Stimulated activated CD4-positive, alpha-beta T cell treated with anti-CD3 and anti-CD28 coated beads, Interleukin-4, amount 100 ng/mL, for 24 hours (primary cell): Measurements from ENCODE around the gene PAQR7.
A peak's percentile ranks its signal among the peaks of the same experiment; 100 is the strongest.

Experiments used
- DNase-seq: peaks from one replicate; pipeline ENCODE4 v3.0.0-alpha.2; 2020

PAQR7 gene

GRCh38 chr1:25871704-25872494, 3.6 kb downstream of the PAQR7 start:
- no peak for DNase-seq

DNA sequence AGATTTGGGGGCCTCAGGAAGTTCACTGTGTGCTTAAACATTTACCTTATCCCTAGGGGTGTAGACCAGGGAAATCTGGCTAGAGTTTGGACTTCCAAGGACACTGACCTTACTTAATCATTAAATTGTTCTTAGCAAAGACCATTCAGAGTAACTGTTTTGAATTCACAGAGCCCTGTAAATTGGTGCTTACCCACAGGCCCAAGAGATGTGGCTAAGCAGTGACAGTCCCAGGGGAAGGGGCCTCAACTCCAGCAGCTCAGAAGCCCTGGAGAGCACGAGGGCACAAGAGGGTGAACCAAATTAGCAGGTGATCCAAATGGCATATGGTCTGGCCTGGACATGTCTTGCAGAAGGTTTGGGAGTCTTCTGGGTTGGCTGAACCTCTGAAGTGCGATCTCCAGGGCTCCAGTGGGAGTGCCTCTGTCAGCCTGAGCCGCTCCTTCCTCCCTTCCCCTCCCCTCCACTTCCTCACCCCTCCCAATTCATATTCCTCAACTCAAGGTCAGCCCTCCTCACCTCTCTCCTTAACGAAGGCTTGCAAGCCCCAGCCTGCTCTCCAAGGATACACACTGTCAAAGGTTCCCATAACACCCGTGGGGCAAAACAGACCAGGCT, 4.3 kb downstream of the PAQR7 start:
- no peak for DNase-seq

DNA sequence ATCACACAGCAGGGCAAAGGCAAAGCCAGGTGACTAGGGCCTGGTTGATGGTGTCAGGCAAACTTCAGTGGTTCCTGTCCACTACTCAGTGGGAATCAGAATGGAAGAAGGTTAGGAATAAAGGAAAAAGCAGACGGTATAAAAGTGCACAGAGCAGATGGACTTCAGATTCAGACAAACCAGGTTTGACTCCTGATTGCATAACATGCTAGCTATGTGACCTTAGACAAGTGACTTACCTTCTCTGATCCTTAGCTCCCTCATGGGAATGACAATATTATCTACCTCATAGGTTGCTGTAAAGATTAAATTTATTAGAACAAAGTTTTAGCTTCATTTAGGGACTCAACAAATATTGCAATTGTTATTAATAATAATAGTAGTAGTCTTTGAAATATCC, 4.9 kb downstream of the PAQR7 start:
- no peak for DNase-seq

GRCh38 chr1:25869909-25870606, 5.5 kb downstream of the PAQR7 start:
- no peak for DNase-seq

DNA sequence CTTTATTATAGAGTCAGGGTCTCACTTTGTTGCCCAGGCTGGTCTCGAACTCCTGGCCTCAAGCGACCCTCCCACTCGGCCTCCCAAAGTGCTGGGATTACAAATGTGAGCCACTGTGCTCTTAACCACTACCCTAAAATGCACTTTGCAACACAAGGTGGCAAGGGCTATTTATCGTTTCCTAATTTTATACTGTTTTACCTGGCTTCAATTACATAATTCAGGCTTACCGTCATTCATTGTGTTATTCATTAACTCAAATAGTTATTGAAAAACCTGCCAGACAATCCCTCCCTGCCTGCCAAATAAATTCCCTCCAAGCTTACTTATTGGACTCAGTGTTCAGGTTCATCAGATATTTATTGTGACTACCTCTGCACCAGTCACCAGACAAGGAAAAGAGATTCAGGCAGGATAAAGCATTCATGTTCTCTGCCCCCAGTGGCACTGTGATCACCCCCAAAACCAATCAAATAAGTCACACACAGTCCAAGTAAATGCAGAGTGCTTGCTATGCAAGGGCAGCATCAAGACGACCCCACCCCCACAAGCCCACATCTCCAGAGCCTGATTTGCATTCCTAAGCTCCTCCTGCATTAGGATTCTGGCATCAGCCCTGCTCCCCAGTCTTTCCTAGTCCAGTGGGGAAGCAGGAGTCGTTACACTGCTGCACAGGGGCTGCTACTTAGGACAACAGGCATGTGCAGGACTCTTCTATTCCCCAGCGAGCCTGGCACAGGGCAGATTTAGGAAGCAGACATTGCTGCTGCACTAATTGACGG, 8.1 kb downstream of the PAQR7 start:
- no peak for DNase-seq

GRCh38 chr1:25866288-25866687, 9.2 kb downstream of the PAQR7 start:
- no peak for DNase-seq

GRCh38 chr1:25864434-25864833, 11.1 kb downstream of the PAQR7 start:
- DNase-seq: no peak

DNA sequence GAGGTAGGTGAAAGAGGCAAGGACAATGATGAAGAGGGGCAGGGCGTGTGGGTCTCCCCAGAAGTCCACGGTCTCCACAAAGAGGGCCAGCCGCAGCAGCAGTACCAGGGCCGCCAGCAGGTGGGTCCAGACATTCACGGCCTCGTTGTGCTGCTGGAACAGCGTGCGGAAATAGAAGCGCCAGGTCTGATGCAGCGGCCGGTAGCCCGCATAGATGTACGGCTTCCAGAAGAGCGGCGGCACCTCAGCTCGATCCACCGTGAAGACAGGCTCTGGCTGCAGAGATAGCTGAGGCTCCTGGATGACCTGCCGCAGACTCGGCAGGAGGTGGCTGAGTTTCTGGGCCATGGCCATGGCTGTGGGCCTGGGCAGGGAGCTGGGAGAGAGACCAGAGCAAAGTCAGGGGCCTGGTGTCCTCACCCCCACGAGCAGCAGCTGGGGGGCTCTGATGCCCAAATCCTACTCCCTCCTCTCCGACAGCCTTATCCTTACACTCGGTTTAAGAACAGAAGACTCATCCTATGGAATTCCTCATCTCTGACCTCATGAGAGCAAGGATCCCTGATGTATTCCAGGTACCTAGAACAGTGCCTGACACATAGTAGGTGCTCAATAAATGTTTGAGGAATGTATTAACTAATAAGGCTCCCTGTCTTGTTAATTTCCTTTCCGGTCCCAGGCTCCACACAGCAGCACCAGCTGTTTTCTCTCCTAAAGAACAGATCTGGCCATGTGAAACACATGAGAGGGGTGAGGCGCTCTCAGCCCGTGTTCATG, 11.8 kb downstream of the PAQR7 start:
- no peak for DNase-seq

- DNase-seq: no peak
Measured at GRCh38 chr1:25862785-25863485, 12.6 kb downstream of the PAQR7 start.

GRCh38 chr1:25861316-25862286, 13.9 kb downstream of the PAQR7 start:
- DNase-seq: no peak

- DNase-seq: peak; percentile 92
Measured at GRCh38 chr1:25858906-25859789, 16.4 kb downstream of the PAQR7 start, which contains the start of gene AUNIP. Gene AUNIP, minus strand, starts transcription at chr1:25859457. Its CDS starts 100 bp downstream, at chr1:25859357.

- DNase-seq: no peak
Measured at GRCh38 chr1:25858494-25858893, 17.0 kb downstream of the PAQR7 start.

- DNase-seq: no peak
Measured at GRCh38 chr1:25856856-25857255, 18.7 kb downstream of the PAQR7 start.

- no peak for DNase-seq
Measured at GRCh38 chr1:25854554-25854953, 21.0 kb downstream of the PAQR7 start.

- DNase-seq: no peak
Measured at GRCh38 chr1:25848531-25848930, 27.0 kb downstream of the PAQR7 start.

GRCh38 chr1:25847929-25848328, 27.6 kb downstream of the PAQR7 start:
- DNase-seq: no peak

GRCh38 chr1:25845664-25846063, 29.8 kb downstream of the PAQR7 start:
- no peak for DNase-seq

GRCh38 chr1:25844536-25845337, 30.8 kb downstream of the PAQR7 start:
- DNase-seq: no peak
